OCI-LY1 (cell line): ENCODE data around the gene IRF1.

Experiments
- CTCF ChIP-seq: fragments of 200-600 bp; sonication (generic), shearing (Covaris generic); IDR thresholded peaks from 2 replicates; pipeline ENCODE4 v1.5.1; 2017; ENCODE audit warnings: mild to moderate bottlenecking, antibody characterized with exemption, low read length, moderate library complexity, mixed read lengths
- EZH2 ChIP-seq: fragments of 200-600 bp; sonication (generic), shearing (Covaris generic); IDR thresholded peaks from 2 replicates; pipeline ENCODE4 v1.8.0; 2017; ENCODE audit warnings: borderline replicate concordance, mixed run types, mild to moderate bottlenecking, antibody characterized with exemption, low read length, moderate library complexity, mixed read lengths

GRCh38 chr5:132445930-132446329, 44.6 kb downstream of the IRF1 start:
- TF ChIP-seq CTCF (no peak), EZH2 (no peak)
